Liver (tissue), 9 donors: ENCODE results near the gene RCE1. TPM values are rescaled to one million over a fixed set of nuclear protein-coding genes. Genes with fewer than 3 reads are reported as not detected.

Source experiments
- DNase-seq: peaks from one replicate; pipeline ENCODE4 v3.0.0-alpha.2; 2017; ENCODE audit warnings: low spot score
- H3K27ac ChIP-seq, 2 donors: one replicate each; pipeline ENCODE4 v1.7.0; 2013; ENCODE audit warnings: inconsistent platforms in 2 of 2, low read length in 2 of 2, control low read depth in 1 of 2, low read depth in 1 of 2, mild to moderate bottlenecking in 1 of 2
- H3K27me3 ChIP-seq, 4 donors: one replicate each; pipeline versions ENCODE4 v1.6.1 to v1.7.0; 2013; ENCODE audit warnings: low read length in 3 of 4, inconsistent platforms in 1 of 4, mild to moderate bottlenecking in 1 of 4, moderate library complexity in 1 of 4; ENCODE audit not compliant: control insufficient read depth in 4 of 4, insufficient read depth in 4 of 4
- H3K36me3 ChIP-seq, 4 donors: one replicate each; pipeline versions ENCODE4 v1.6.1 to v1.7.0; 2013; ENCODE audit warnings: low read length in 3 of 4, mild to moderate bottlenecking in 3 of 4, low read depth in 1 of 4, moderate library complexity in 1 of 4; ENCODE audit not compliant: control insufficient read depth in 4 of 4, insufficient read depth in 3 of 4
- H3K4me1 ChIP-seq, 4 donors: one replicate each; pipeline versions ENCODE4 v1.6.1 to v1.7.0; 2013; ENCODE audit warnings: low read length in 3 of 4, mild to moderate bottlenecking in 3 of 4, moderate library complexity in 1 of 4; ENCODE audit not compliant: control insufficient read depth in 4 of 4, insufficient read depth in 4 of 4
- H3K4me3 ChIP-seq, 3 donors: one replicate each; pipeline versions ENCODE4 v1.6.1 to v1.7.0; 2013; ENCODE audit warnings: low read length in 3 of 3, control low read depth in 1 of 3, low read depth in 1 of 3, mild to moderate bottlenecking in 1 of 3
- H3K9ac ChIP-seq, 2 donors: one replicate each; pipeline ENCODE4 v1.7.0; 2013; ENCODE audit warnings: low read length in 2 of 2, mild to moderate bottlenecking in 2 of 2, moderate library complexity in 2 of 2, control low read depth in 1 of 2, low read depth in 1 of 2
- H3K9me3 ChIP-seq, 4 donors: one replicate each; pipeline versions ENCODE4 v1.6.1 to v1.7.0; 2013; ENCODE audit warnings: low read length in 3 of 4; ENCODE audit not compliant: control insufficient read depth in 4 of 4
- CTCF ChIP-seq: fragments of 150-350 bp; IDR thresholded peaks from 2 replicates; pipeline ENCODE4 v1.5.1; 2017; ENCODE audit warnings: improper control_type of control experiment, low read depth, low read length; ENCODE audit not compliant: missing input control
- EGR1 ChIP-seq, 2 donors: IDR thresholded peaks; 2 replicates each; pipeline ENCODE4 v1.6.1; 2016 to 2018; ENCODE audit warnings: antibody characterized with exemption in 2 of 2, low read depth in 2 of 2
- FOXA1 ChIP-seq: IDR thresholded peaks from 2 replicates; pipeline ENCODE4 v1.6.1; 2016; ENCODE audit warnings: antibody characterized with exemption
- FOXA2 ChIP-seq: IDR thresholded peaks from 2 replicates; pipeline ENCODE4 v1.6.1; 2016; ENCODE audit warnings: antibody characterized with exemption
- GABPA ChIP-seq, 2 donors: IDR thresholded peaks in 1 of 2; conservative IDR thresholded peaks in 1 of 2; 2 replicates each; pipeline ENCODE4 v1.6.1; 2016; ENCODE audit warnings: antibody characterized with exemption in 2 of 2, mild to moderate bottlenecking in 1 of 2, moderate library complexity in 1 of 2
- HNF4A ChIP-seq, 2 donors: conservative IDR thresholded peaks; 2 replicates each; pipeline ENCODE4 v1.6.1; 2016; ENCODE audit warnings: antibody characterized with exemption in 2 of 2, mild to moderate bottlenecking in 2 of 2
- HNF4G ChIP-seq: IDR thresholded peaks from 2 replicates; pipeline ENCODE4 v1.6.1; 2016; ENCODE audit warnings: antibody characterized with exemption
- MAX ChIP-seq: IDR thresholded peaks from 2 replicates; pipeline ENCODE4 v1.6.1; 2016; ENCODE audit warnings: antibody characterized with exemption
- NR2F2 ChIP-seq: IDR thresholded peaks from 2 replicates; pipeline ENCODE4 v1.6.1; 2016; ENCODE audit warnings: antibody characterized with exemption
- RAD21 ChIP-seq, 2 donors: IDR thresholded peaks; 2 replicates each; pipeline ENCODE4 v1.6.1; 2016; ENCODE audit warnings: antibody characterized with exemption in 2 of 2, mild to moderate bottlenecking in 2 of 2
- REST ChIP-seq: IDR thresholded peaks from 2 replicates; pipeline ENCODE4 v1.6.1; 2016; ENCODE audit warnings: antibody characterized with exemption, mild to moderate bottlenecking
- RXRA ChIP-seq, 2 donors: IDR thresholded peaks; 2 replicates each; pipeline ENCODE4 v1.6.1; 2017 to 2018; ENCODE audit warnings: antibody characterized with exemption in 2 of 2, mild to moderate bottlenecking in 1 of 2
- SP1 ChIP-seq: IDR thresholded peaks from 2 replicates; pipeline ENCODE4 v1.6.1; 2018; ENCODE audit warnings: antibody characterized with exemption, mild to moderate bottlenecking
- TAF1 ChIP-seq: conservative IDR thresholded peaks from 2 replicates; pipeline ENCODE4 v1.6.1; 2016; ENCODE audit warnings: antibody characterized with exemption, mild to moderate bottlenecking
- YY1 ChIP-seq: IDR thresholded peaks from 2 replicates; pipeline ENCODE4 v1.6.1; 2016; ENCODE audit warnings: antibody characterized with exemption, mild to moderate bottlenecking
- ZBTB33 ChIP-seq: IDR thresholded peaks from 2 replicates; pipeline ENCODE4 v1.6.1; 2016; ENCODE audit warnings: antibody characterized with exemption
- WGBS: extraction: QIAGEN DNeasy Blood & Tissue Kit; methylation state at CpG from one replicate; pipeline ENCODE4 v1.1.7; 2013; 5-methylcytosine and 5-hydroxymethylcytosine counted together
- polyA plus RNA-seq, 2 donors: library from polyadenylated mRNA; stranded (reverse) in 1 of 2; unstranded in 1 of 2; fragments of 200-250 nt in 1 of 2; fragments of >200 nt in 1 of 2; fragmentation: Nextera tagmentation in 1 of 2; extraction: Ambion mirVana in 1 of 2; gene quantifications; one replicate each; pipeline versions ENCODE4 v1.2.1 to v1.2.3, GENCODE V29; 2013 to 2015
- total RNA-seq, 2 donors: library from RNA; depleted of rRNA; stranded (reverse); fragments of >200 nt; gene quantifications; one replicate each; pipeline ENCODE4 v1.2.3, GENCODE V29; 2014
- donor health status: healthy.
- donor health status: healthy.
- donor health status: healthy.
- donor health status: healthy.
- donor health status: healthy.

RCE1 gene
- total and polyA plus RNA-seq, 4 donors = 2.9 to 7.7 (median 3.2) TPM

GRCh38 chr11:66869567-66869870, 26.3 kb downstream of the RCE1 start (continued):
- TF ChIP-seq ZBTB33 (no peak), RAD21 (IDR thresholded peaks at IDR 0.05) (no peak), HNF4G (no peak), HNF4A (conservative IDR thresholded peaks at IDR 0.05) (no peak), FOXA1 (no peak)

- Histone ChIP-seq H3K9ac (no peak overlapping the region), H3K27me3 (no peaks in the 10 kb centered on the region), H3K4me1 (peaks cover 0 to 9% (median 2%) of the 10 kb centered on the region in 4 donors), H3K9me3 (no peaks in the 10 kb centered on the region), H3K27ac (no peak overlapping the region), H3K4me3 (no peak overlapping the region), H3K36me3 (peaks cover 12 to 42% (median 30%) of the 10 kb centered on the region in 4 donors)
- 98% methylated on average over 16 of the region's 16 CpGs for WGBS
- TF ChIP-seq EGR1 (IDR thresholded peaks at IDR 0.05; ENCODE audit: low read depth in 2 of 2) = no peak
- no peak for TF ChIP-seq TAF1
- no peak for TF ChIP-seq REST
- TF ChIP-seq FOXA1 = no peak
- TF ChIP-seq GABPA (IDR thresholded peaks at IDR 0.05 in 1 of 2, conservative IDR thresholded peaks at IDR 0.05 in 1 of 2) = no peak
- TF ChIP-seq MAX = no peak
- TF ChIP-seq ZBTB33 = no peak
- no peak for TF ChIP-seq YY1
- TF ChIP-seq HNF4A (conservative IDR thresholded peaks at IDR 0.05) = no peak
- TF ChIP-seq FOXA2 = no peak
- TF ChIP-seq RXRA (IDR thresholded peaks at IDR 0.05) = no peak
- TF ChIP-seq RAD21 (IDR thresholded peaks at IDR 0.05) = no peak
- no peak for TF ChIP-seq CTCF
- TF ChIP-seq HNF4G = no peak
- no peak for TF ChIP-seq NR2F2
- TF ChIP-seq SP1 = no peak
- DNase-seq = no peak
These were observed 26.9 kb downstream of the RCE1 start for GRCh38 chr11:66870131-66870530.
